KMS-11 (cell line): ENCODE results near the gene GCNT2.
"Not testable (repeated sequence)": the region's sequence is repeated elsewhere in the genome, so short reads cannot be mapped to it uniquely, and the experiment has no call there.

Experiments used
- H2AFZ ChIP-seq: fragments of 200-600 bp; sonication (generic); 2 replicates; pipeline ENCODE4 v1.6.1; 2016; ENCODE audit warnings: antibody characterized with exemption, mixed run types, low read depth
- H3K27ac ChIP-seq: fragments of 200-600 bp; sonication (generic); 2 replicates; pipeline ENCODE4 v1.6.1; 2016; ENCODE audit warnings: mild to moderate bottlenecking, mixed run types
- H3K27me3 ChIP-seq: fragments of 200-600 bp; sonication (generic); 2 replicates; pipeline ENCODE4 v1.6.1; 2017; ENCODE audit warnings: mild to moderate bottlenecking, low read depth, mixed run types, moderate library complexity; ENCODE audit not compliant: insufficient read depth
- H3K36me3 ChIP-seq: fragments of 200-600 bp; sonication (generic); 2 replicates; pipeline ENCODE4 v1.6.1; 2017; ENCODE audit warnings: mild to moderate bottlenecking, mixed run types; ENCODE audit not compliant: insufficient read depth
- H3K4me1 ChIP-seq: fragments of 200-600 bp; sonication (generic); 2 replicates; pipeline ENCODE4 v1.6.1; 2016; ENCODE audit warnings: mild to moderate bottlenecking, low read depth, mixed run types; ENCODE audit not compliant: poor library complexity, severe bottlenecking
- H3K4me2 ChIP-seq: fragments of 200-600 bp; sonication (generic); 2 replicates; pipeline ENCODE4 v1.7.0; 2016; ENCODE audit warnings: mild to moderate bottlenecking, mixed run types
- H3K4me3 ChIP-seq: fragments of 200-600 bp; sonication (generic); IDR thresholded peaks from 2 replicates; pipeline ENCODE4 v1.6.1; 2017; ENCODE audit warnings: low read depth, low read length, mixed read lengths; ENCODE audit not compliant: insufficient read depth
- H3K79me2 ChIP-seq: fragments of 200-600 bp; sonication (generic); 2 replicates; pipeline ENCODE4 v1.6.1; 2016; ENCODE audit warnings: low read depth, mixed run types; ENCODE audit not compliant: insufficient read depth
- H3K9ac ChIP-seq: fragments of 200-600 bp; sonication (generic); 2 replicates; pipeline ENCODE4 v1.6.1; 2016; ENCODE audit warnings: mild to moderate bottlenecking, mixed run types
- H4K20me1 ChIP-seq: fragments of 200-600 bp; sonication (generic); 2 replicates; pipeline ENCODE4 v1.6.1; 2016; ENCODE audit warnings: mild to moderate bottlenecking, mixed run types; ENCODE audit not compliant: insufficient read depth
- TF ChIP-seq, protein P1 (sequence below): fragments of 200-600 bp; sonication (generic); conservative IDR thresholded peaks from 2 replicates; pipeline ENCODE4 v1.6.1; 2017; ENCODE audit warnings: low read depth, mild to moderate bottlenecking, antibody characterized with exemption, low read length, moderate library complexity, mixed read lengths

The GCNT2 gene

DNA sequence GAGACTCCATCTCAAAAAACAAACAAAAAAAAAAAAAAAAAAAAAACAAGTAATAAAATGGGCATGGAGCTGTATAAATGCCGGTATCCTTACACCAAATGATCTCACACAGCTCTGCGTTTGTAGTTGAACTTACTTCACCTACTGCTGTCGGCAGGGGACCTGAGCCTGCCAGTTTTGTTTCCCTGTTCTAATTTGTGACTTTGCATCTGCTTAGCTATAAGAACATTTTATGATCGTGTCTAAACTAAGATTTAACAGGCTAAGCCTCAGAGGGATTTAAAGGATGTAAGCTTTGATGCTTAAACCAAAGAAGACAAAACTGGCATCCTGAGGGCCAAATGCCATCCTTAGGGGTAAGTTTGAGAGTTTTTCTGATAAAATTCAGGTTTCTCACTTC is 58.7 kb downstream of the GCNT2 start:
- H3K4me2 ChIP-seq, result no peak overlapping the region
- TF ChIP-seq, protein P1, sequence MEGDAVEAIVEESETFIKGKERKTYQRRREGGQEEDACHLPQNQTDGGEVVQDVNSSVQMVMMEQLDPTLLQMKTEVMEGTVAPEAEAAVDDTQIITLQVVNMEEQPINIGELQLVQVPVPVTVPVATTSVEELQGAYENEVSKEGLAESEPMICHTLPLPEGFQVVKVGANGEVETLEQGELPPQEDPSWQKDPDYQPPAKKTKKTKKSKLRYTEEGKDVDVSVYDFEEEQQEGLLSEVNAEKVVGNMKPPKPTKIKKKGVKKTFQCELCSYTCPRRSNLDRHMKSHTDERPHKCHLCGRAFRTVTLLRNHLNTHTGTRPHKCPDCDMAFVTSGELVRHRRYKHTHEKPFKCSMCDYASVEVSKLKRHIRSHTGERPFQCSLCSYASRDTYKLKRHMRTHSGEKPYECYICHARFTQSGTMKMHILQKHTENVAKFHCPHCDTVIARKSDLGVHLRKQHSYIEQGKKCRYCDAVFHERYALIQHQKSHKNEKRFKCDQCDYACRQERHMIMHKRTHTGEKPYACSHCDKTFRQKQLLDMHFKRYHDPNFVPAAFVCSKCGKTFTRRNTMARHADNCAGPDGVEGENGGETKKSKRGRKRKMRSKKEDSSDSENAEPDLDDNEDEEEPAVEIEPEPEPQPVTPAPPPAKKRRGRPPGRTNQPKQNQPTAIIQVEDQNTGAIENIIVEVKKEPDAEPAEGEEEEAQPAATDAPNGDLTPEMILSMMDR, result no peak
- H3K79me2 ChIP-seq, result no peaks in the 10 kb centered on the region

GRCh38 chr6:10580570-10580969 is 59.4 kb downstream of the GCNT2 start:
- TF ChIP-seq, protein P1, result no peak
- Histone ChIP-seq H3K9ac (no peak overlapping the region), H3K36me3 (no peaks in the 10 kb centered on the region), H3K4me1 (no peaks in the 10 kb centered on the region), H2AFZ (no peak overlapping the region), H3K27ac (no peak overlapping the region), H4K20me1 (no peaks in the 10 kb centered on the region), H3K4me2 (no peak overlapping the region), H3K27me3 (no peaks in the 10 kb centered on the region), H3K4me3 (no peak overlapping the region), H3K79me2 (no peaks in the 10 kb centered on the region)

More for the DNA sequence above, 58.7 kb downstream of the GCNT2 start:
- no peak overlapping the region for H2AFZ ChIP-seq
- no peak overlapping the region for H3K4me3 ChIP-seq
- H3K36me3 ChIP-seq, result no peaks in the 10 kb centered on the region
- no peaks in the 10 kb centered on the region for H3K4me1 ChIP-seq
- H3K9ac ChIP-seq, result no peak overlapping the region
- no peaks in the 10 kb centered on the region for H4K20me1 ChIP-seq
- H3K27ac ChIP-seq, result no peak overlapping the region
- H3K27me3 ChIP-seq, result no peaks in the 10 kb centered on the region

GRCh38 chr6:10581402-10581801 is 60.3 kb downstream of the GCNT2 start:
- not testable (repeated sequence) for H3K27me3 ChIP-seq, H3K27ac ChIP-seq, H2AFZ ChIP-seq, H3K36me3 ChIP-seq, H3K4me1 ChIP-seq, H3K4me2 ChIP-seq, H3K79me2 ChIP-seq, H4K20me1 ChIP-seq, H3K9ac ChIP-seq, H3K4me3 ChIP-seq

- no peak overlapping the region for H3K27ac ChIP-seq
Measured at GRCh38 chr6:10582774-10583508, 61.8 kb downstream of the GCNT2 start.

DNA sequence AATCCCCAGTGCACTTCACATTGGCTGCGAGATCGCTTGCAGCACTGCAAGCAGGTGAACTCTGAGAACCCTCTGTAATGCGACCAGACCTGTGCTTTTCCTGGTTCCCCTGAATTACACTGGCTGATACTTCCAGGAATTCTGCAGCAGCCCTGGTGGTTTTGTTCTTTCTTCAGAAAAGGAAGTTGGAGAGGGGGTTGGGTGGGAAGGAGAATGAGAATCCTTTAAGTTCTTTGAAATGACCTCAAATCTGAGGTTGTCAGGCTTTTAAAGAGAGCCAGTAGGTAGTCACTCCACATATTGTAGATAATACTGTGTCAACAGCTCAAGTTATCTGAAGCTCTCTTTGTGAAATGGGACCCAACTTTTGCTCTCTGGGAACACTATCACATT is 62.4 kb downstream of the GCNT2 start:
- Histone ChIP-seq H3K4me3 (no peak overlapping the region), H3K9ac (no peak overlapping the region), H2AFZ (no peak overlapping the region), H3K4me2 (no peak overlapping the region), H3K4me1 (no peaks in the 10 kb centered on the region), H3K27me3 (no peaks in the 10 kb centered on the region), H4K20me1 (no peaks in the 10 kb centered on the region), H3K36me3 (no peaks in the 10 kb centered on the region), H3K79me2 (no peaks in the 10 kb centered on the region), H3K27ac (no peak overlapping the region)
- TF ChIP-seq, protein P1, result no peak

More at GRCh38 chr6:10582774-10583508, 61.8 kb downstream of the GCNT2 start:
- Histone ChIP-seq H3K36me3 (no peaks in the 10 kb centered on the region), H2AFZ (no peak overlapping the region), H3K9ac (no peak overlapping the region), H4K20me1 (no peaks in the 10 kb centered on the region), H3K4me3 (no peak overlapping the region), H3K79me2 (no peaks in the 10 kb centered on the region), H3K4me2 (no peak overlapping the region), H3K27me3 (no peaks in the 10 kb centered on the region), H3K4me1 (no peaks in the 10 kb centered on the region)
- TF ChIP-seq, protein P1, result no peak
